Activated naive CD4-positive, alpha-beta T cell treated with anti-CD3 and anti-CD28 coated beads, Interleukin-2, amount 10 ng/mL, durations not matched to agents 5 hours and 36 hours (primary cell): ENCODE data around the gene CIROP. TPM values are rescaled to one million over a fixed set of nuclear protein-coding genes. Genes with fewer than 3 reads are reported as not detected.

Experiments
- total RNA-seq, 2 experiments: library from RNA; stranded (reverse); gene quantifications; one replicate each; pipeline ENCODE4 v1.2.3, GENCODE V29; 2021

CIROP gene
- not detected for total RNA-seq

GRCh38 chr14:23104591-23105347 lies at the start of gene CIROP:
Gene CIROP (minus strand): TSS chr14:23104989. CDS start chr14:23104920, 69 bp downstream.

GRCh38 chr14:23118506-23119362 lies 13.9 kb upstream of the CIROP start, which contains the start of gene CEBPE:
Gene CEBPE (minus strand): TSS chr14:23119255. CDS start chr14:23119091, 164 bp downstream.

GRCh38 chr14:23095196-23096108 lies 9.3 kb downstream of the CIROP start, which contains the start of gene C14orf119:
Gene C14orf119 (plus strand): TSS chr14:23095505. CDS start chr14:23097659, 2,154 bp downstream.

GRCh38 chr14:23094666-23095195 lies 10.1 kb downstream of the CIROP start, which contains the start of gene ACIN1:
Gene ACIN1 (minus strand): TSS chr14:23095136. CDS start chr14:23095112, 24 bp downstream.

GRCh38 chr14:23056956-23057756 lies 47.6 kb downstream of the CIROP start, which contains the start of gene CDH24:
Gene CDH24 (minus strand): TSS chr14:23057520. CDS start chr14:23055733, 1,787 bp downstream.

Other genes with a start within 250 kb of the CIROP start
- gene LRP10, start 233.2 kb downstream of the CIROP start, total RNA-seq: 10 to 100 TPM; 69.7 to 72.4 TPM
- 1 to 10 TPM; 1.1 to 1.2 TPM for gene REM2, start 221.8 kb downstream of the CIROP start, total RNA-seq
- 10 to 100 TPM; 76.4 to 76.6 TPM for gene RBM23, start 185.8 kb downstream of the CIROP start, total RNA-seq
- 10 to 100 TPM; 42.9 to 59.5 TPM for gene PRMT5, start 175.6 kb downstream of the CIROP start, total RNA-seq
- gene HAUS4, start 147.9 kb downstream of the CIROP start, total RNA-seq: 10 to 100 TPM; 62.7 to 67.4 TPM
- 1 to 10 TPM in 1 of 2 experiments, under 1 TPM in 1; 0.96 to 1.4 TPM for gene AJUBA, start 122.4 kb downstream of the CIROP start, total RNA-seq
- 10 to 100 TPM in 1 of 2 experiments, 1 to 10 TPM in 1; 9.3 to 10.8 TPM for gene C14orf93, start 94.8 kb downstream of the CIROP start, total RNA-seq
- gene PSMB5, start 70.1 kb downstream of the CIROP start, total RNA-seq: 10 to 100 TPM; 45.6 to 46.8 TPM
- gene PSMB11, start 62.8 kb downstream of the CIROP start, total RNA-seq: not detected
- gene CDH24, start 47.5 kb downstream of the CIROP start, total RNA-seq: 1 to 10 TPM; 2.3 to 2.5 TPM
- 100 to 1,000 TPM; 189 to 193 TPM for gene ACIN1, start 9.9 kb downstream of the CIROP start, total RNA-seq
- 10 to 100 TPM; 45.2 to 50.7 TPM for gene C14orf119, start 9.5 kb downstream of the CIROP start, total RNA-seq
- 1 to 10 TPM in 1 of 2 experiments, under 1 TPM in 1; 0.96 to 1.0 TPM for gene CEBPE, start 14.3 kb upstream of the CIROP start, total RNA-seq
- gene SLC7A8, start 78.7 kb upstream of the CIROP start, total RNA-seq: under 1 TPM; 0.22 to 0.40 TPM
- gene RNF212B, start 132.9 kb upstream of the CIROP start, total RNA-seq: not detected
- gene HOMEZ, start 181.1 kb upstream of the CIROP start, total RNA-seq: 10 to 100 TPM; 13.4 to 13.5 TPM
- gene PPP1R3E, start 197.9 kb upstream of the CIROP start, total RNA-seq: 10 to 100 TPM; 46.0 to 56.1 TPM
- gene BCL2L2, start 201.8 kb upstream of the CIROP start, total RNA-seq: 1 to 10 TPM; 2.1 to 3.0 TPM
- 100 to 1,000 TPM; 186 to 197 TPM for gene PABPN1, start 216.5 kb upstream of the CIROP start, total RNA-seq
- 1 to 10 TPM; 2.1 to 2.2 TPM for gene SLC22A17, start 247.9 kb upstream of the CIROP start, total RNA-seq